Neural crest cell (in vitro differentiated cells): ENCODE data around the gene PRKAG2. TPM values are rescaled to one million over a fixed set of nuclear protein-coding genes. Genes with fewer than 3 reads are reported as not detected.
"Not testable (repeated sequence)": the region's sequence is repeated elsewhere in the genome, so short reads cannot be mapped to it uniquely, and the experiment has no call there.

Experiments used
- DNase-seq: peaks from one replicate; pipeline ENCODE4 v3.0.0; 2021; ENCODE audit warnings: low read depth, mixed read lengths, low spot score
- H3K27ac Mint-ChIP-seq: one replicate; pipeline ENCODE4 v1.8.0; 2021; ENCODE audit warnings: mild to moderate bottlenecking, mixed read lengths; ENCODE audit not compliant: unreplicated experiment
- H3K27me3 Mint-ChIP-seq: 2 replicates; pipeline ENCODE4 v1.8.0; 2021; ENCODE audit warnings: low read depth, mild to moderate bottlenecking, mixed read lengths
- H3K36me3 Mint-ChIP-seq: 2 replicates; pipeline ENCODE4 v1.8.0; 2021; ENCODE audit warnings: low read depth, mild to moderate bottlenecking, mixed read lengths
- H3K4me1 Mint-ChIP-seq: 2 replicates; pipeline ENCODE4 v1.8.0; 2021; ENCODE audit warnings: mixed read lengths
- H3K4me3 Mint-ChIP-seq: one replicate; pipeline ENCODE4 v1.8.0; 2021; ENCODE audit warnings: mild to moderate bottlenecking, mixed read lengths
- H3K9me3 Mint-ChIP-seq: 2 replicates; pipeline ENCODE4 v1.8.0; 2021; ENCODE audit warnings: mixed read lengths
- total RNA-seq: library from RNA; stranded (reverse); gene quantifications from 2 replicates; pipeline ENCODE4 v1.2.1, GENCODE V29; 2021
- TF ChIP-seq, protein P1 (sequence below): fragments of 200-600 bp; sonication (generic); conservative IDR thresholded peaks from 2 replicates; pipeline ENCODE4 v1.5.0; 2021; ENCODE audit warnings: antibody characterized with exemption, mild to moderate bottlenecking

PRKAG2 gene
- total RNA-seq, 1 donor from 2014 or later = 12.5 TPM

DNA sequence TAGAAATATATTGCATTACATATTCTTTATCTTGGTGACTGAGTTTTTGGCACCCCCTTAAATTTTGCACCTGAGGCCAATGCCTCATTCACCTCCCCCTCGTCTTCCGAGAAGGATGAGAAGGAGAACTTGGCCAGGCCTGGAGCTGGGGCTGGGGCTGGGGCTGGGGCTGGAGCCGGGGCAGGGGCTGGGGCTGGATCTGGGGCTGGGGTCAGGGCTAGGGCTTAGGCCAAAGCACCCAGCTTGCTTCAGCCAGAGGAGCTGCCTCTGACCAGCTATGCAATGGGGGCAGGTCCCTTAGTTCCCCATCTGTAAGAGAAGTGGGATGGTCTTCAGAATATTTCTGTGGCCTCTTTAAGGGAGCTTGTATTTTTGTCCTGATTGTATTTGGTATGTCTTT, 3.8 kb upstream of the PRKAG2 start:
- TF ChIP-seq, protein P1, sequence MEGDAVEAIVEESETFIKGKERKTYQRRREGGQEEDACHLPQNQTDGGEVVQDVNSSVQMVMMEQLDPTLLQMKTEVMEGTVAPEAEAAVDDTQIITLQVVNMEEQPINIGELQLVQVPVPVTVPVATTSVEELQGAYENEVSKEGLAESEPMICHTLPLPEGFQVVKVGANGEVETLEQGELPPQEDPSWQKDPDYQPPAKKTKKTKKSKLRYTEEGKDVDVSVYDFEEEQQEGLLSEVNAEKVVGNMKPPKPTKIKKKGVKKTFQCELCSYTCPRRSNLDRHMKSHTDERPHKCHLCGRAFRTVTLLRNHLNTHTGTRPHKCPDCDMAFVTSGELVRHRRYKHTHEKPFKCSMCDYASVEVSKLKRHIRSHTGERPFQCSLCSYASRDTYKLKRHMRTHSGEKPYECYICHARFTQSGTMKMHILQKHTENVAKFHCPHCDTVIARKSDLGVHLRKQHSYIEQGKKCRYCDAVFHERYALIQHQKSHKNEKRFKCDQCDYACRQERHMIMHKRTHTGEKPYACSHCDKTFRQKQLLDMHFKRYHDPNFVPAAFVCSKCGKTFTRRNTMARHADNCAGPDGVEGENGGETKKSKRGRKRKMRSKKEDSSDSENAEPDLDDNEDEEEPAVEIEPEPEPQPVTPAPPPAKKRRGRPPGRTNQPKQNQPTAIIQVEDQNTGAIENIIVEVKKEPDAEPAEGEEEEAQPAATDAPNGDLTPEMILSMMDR = no peak
- Mint-ChIP-seq H3K27ac (no peak overlapping the region), H3K9me3 (no peaks in the 10 kb centered on the region), H3K27me3 (peaks cover 54% of the 10 kb centered on the region), H3K36me3 (no peaks in the 10 kb centered on the region), H3K4me3 (no peak overlapping the region), H3K4me1 (no peaks in the 10 kb centered on the region)
- no peak for DNase-seq

DNA sequence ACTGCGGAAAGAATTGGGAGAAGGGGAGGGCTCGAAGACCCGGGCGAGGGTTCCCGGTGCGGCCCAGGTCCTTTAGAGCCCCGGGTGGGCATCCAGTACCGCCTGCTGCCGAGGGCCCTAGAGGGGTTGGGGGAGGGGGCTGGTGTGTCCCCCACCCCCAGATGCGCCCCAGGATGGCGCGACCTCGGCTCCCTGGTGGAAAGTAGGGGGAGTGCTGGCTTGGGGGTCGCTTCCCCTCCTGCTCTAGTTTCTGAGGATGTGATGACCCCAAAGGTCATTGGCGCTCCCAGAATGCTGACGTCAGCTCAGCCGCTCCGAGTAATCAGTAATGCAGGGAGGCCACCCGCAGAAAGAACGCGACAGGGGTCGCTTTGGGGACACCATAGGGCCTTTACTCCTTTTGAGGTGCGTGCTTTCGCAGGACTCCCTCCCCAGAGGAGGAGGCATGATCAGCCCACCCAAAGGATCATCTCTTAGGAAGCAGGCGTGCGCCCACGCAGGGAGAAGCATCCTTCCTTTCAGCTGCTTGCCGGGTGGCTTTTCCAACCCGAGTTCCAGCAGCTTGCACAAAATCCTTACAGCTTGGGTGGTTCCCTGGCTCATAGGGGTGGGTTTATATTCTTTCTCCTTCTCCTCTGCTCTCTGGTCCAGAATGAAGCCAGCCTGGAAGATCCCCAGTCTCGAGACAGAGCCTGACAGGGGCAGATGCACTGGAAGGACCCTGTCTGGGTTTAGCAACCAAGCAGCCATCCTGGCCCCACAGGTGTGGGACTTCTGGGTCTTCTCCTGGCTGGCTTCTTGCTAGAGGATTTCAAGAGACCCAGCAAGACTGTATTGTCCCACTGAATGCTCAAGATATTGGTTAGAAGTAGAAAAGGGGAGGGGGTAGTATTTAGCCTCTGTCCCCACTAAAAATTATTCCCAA, 1.3 kb upstream of the PRKAG2 start:
- H3K9me3 Mint-ChIP-seq = no peaks in the 10 kb centered on the region
- TF ChIP-seq, protein P1 = no peak
- H3K27ac Mint-ChIP-seq = no peak overlapping the region
- peak overlapping the region; percentile 86 for H3K4me3 Mint-ChIP-seq
- DNase-seq = no peak
- H3K4me1 Mint-ChIP-seq = peaks cover 5% of the 10 kb centered on the region
- no peaks in the 10 kb centered on the region for H3K36me3 Mint-ChIP-seq
- H3K27me3 Mint-ChIP-seq = peaks cover 51% of the 10 kb centered on the region

DNA sequence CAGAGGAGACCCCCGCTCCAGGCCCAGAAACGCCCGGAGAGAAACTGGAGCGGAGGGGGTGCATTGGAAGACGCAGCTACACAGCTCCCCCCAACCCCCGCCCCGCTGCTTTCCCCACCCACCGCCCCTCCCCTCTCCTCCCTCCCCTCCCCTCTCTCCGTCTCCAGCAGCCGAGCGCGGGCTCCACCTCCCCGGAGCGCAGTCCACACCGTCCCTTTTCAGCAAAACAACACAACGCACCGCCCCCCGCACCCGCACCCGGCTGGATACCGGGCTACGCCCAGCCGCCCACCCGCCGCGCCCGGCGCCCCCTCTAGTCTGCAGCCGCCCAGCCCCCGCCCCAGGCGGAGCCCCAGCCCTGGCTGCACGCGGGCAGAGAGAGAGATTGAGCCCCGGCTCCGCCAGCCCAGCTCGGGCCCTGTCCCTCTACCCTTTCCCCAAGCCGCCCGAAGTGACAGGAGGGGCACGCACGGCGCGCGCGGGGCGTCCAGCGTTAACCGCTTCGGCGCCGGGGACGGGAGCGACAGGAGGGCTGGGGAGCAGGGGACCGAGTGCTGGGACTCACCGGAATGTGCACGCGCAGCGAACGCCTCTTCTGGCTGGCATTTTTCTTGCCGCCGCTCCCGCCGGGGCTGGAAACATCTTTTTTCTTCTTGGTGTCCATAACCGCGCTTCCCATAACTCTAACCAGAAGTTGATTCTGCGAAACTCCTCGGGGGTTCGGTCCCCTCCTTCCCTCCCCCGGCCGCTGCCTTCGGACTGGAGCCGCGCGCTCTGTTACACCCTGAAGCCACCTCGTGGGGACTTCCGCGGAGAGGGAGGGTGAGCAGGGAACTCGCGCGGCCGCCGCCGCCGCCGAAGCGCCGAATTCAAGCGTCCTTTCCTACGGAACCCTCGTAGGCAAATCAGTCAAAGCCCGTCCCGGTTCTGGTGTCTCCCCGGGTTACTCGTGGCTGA, 695 bp downstream of the PRKAG2 start:
- Mint-ChIP-seq H3K4me3 (peak overlapping the region; percentile 95), H3K36me3 (no peaks in the 10 kb centered on the region), H3K27me3 (peaks cover 40% of the 10 kb centered on the region), H3K27ac (peak overlapping the region; percentile 57), H3K9me3 (no peaks in the 10 kb centered on the region), H3K4me1 (peaks cover 5% of the 10 kb centered on the region)
- TF ChIP-seq, protein P1 = no peak
- peak; percentile 58 for DNase-seq

DNA sequence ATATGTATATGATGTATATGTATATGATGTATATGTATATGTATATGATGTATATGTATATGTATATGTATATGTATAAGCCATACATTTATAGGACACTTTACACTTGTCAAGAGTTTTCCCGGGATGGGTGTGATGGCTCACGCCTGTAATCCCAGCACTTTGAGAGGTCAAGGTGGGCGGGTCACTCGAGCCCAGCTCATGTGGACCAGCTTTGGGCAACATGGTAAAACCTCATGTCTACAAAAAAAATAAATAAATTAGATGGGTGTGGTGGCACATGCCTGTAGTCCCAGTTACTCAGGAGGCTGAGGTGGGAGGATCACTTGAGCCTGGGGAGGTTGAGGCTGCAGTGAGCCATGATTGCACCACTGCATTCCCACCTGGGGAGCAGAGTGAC, 2.4 kb downstream of the PRKAG2 start:
- H3K9me3 Mint-ChIP-seq, H3K36me3 Mint-ChIP-seq, H3K27ac Mint-ChIP-seq, H3K4me1 Mint-ChIP-seq, DNase-seq: not testable (repeated sequence)
- Mint-ChIP-seq H3K27me3 (peaks cover 31% of the 10 kb centered on the region), H3K4me3 (peak overlapping the region; percentile 95)

DNA sequence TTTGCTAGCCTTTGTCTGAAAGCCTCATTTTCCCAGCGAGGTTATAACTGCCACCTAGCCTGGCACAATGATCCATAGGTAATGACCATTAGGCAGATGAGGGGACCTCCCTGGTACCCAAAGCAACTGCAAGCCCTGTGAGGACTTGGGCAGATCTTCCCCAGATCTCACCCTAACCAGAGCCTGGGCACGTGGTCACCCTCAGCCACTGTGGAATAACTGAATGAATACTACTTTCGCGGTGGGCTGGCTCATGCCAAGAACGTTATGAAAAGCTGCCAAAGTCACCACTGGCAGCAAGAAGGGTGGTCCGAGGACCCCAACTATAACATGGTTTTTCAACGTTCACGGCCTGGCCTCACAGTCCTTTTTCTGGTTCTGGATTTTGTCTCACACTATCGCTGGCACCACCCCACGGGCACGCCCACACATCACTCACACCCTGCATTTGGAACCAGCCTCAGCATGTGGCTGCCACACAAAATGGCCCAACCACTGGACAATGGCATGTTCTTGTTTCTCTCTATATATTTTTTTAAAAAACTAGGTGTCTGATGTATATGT, 3.4 kb downstream of the PRKAG2 start:
- Mint-ChIP-seq H3K27me3 (peaks cover 21% of the 10 kb centered on the region), H3K27ac (no peak overlapping the region), H3K9me3 (no peaks in the 10 kb centered on the region), H3K4me1 (peaks cover 14% of the 10 kb centered on the region), H3K36me3 (no peaks in the 10 kb centered on the region), H3K4me3 (no peak overlapping the region)
- DNase-seq = no peak
- TF ChIP-seq, protein P1 = no peak
